GM12873 (cell line): ENCODE measurements around the gene EPB41L3.

Experiments
- CTCF ChIP-seq: IDR thresholded peaks from 2 replicates; pipeline ENCODE4 v1.5.1; 2012; ENCODE audit warnings: low read depth, mild to moderate bottlenecking, moderate library complexity, low read length, control low read depth; ENCODE audit not compliant: insufficient read depth; ENCODE audit errors: missing control alignments

EPB41L3 gene

GRCh38 chr18:5462227-5462626 is 81.6 kb downstream of the EPB41L3 start:
- TF ChIP-seq CTCF: no peak

GRCh38 chr18:5461041-5461440 is 82.8 kb downstream of the EPB41L3 start:
- TF ChIP-seq CTCF: no peak

GRCh38 chr18:5457462-5457957 is 86.3 kb downstream of the EPB41L3 start:
- no peak for TF ChIP-seq CTCF

- TF ChIP-seq CTCF: peak; percentile 23
Measured at GRCh38 chr18:5456577-5457461, 87.0 kb downstream of the EPB41L3 start.

GRCh38 chr18:5455674-5456073 is 88.1 kb downstream of the EPB41L3 start:
- TF ChIP-seq CTCF: no peak

- no peak for TF ChIP-seq CTCF
Measured at GRCh38 chr18:5452943-5453443, 90.8 kb downstream of the EPB41L3 start.

GRCh38 chr18:5451871-5452270 is 91.9 kb downstream of the EPB41L3 start:
- no peak for TF ChIP-seq CTCF
